ENCODE data around the gene PI4K2B. TPM values are rescaled to one million over a fixed set of nuclear protein-coding genes. Genes with fewer than 3 reads are reported as not detected.

Gene PI4K2B
- total and polyA plus RNA-seq, 2 of the 13 experiments (the other 11 are each of a cell fraction or from before 2014, with no cell fraction given), result 6.9 to 25.8 TPM

DNA sequence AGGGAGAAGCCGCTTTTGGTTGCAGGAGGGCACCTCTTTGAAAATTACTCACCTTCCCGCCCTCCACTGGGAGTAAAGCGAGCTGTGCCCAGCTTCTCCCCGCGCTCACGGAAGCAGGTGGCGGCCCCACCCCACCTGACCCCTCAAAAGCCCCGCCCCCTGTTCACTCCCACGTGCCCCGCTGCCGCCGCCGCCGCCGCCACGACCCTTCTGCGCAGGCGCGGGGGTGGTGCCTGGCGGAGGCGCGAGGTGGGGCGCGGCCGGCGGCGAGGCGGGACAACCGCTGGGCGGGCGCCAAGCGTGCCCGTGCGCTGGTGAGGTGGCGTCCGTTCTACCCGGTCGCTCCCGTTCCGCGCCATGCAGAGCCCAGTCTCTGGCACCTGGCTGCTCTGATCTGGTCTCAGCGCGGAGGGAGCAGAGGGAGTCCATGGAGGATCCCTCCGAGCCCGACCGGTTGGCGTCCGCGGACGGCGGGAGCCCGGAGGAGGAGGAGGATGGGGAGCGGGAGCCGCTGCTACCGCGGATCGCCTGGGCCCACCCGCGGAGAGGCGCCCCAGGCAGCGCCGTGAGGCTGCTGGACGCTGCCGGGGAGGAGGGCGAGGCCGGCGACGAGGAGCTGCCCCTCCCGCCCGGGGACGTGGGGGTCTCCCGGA lies at the start of gene PI4K2B (continued):
- TF ChIP-seq, protein P1, sequence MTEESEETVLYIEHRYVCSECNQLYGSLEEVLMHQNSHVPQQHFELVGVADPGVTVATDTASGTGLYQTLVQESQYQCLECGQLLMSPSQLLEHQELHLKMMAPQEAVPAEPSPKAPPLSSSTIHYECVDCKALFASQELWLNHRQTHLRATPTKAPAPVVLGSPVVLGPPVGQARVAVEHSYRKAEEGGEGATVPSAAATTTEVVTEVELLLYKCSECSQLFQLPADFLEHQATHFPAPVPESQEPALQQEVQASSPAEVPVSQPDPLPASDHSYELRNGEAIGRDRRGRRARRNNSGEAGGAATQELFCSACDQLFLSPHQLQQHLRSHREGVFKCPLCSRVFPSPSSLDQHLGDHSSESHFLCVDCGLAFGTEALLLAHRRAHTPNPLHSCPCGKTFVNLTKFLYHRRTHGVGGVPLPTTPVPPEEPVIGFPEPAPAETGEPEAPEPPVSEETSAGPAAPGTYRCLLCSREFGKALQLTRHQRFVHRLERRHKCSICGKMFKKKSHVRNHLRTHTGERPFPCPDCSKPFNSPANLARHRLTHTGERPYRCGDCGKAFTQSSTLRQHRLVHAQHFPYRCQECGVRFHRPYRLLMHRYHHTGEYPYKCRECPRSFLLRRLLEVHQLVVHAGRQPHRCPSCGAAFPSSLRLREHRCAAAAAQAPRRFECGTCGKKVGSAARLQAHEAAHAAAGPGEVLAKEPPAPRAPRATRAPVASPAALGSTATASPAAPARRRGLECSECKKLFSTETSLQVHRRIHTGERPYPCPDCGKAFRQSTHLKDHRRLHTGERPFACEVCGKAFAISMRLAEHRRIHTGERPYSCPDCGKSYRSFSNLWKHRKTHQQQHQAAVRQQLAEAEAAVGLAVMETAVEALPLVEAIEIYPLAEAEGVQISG (CRISPR knock-in tag; IDR thresholded peaks at IDR 0.05), result peak; percentile 71
- 0 out of 2 replicates have a peak, but pooled peaks have one; percentile 26 for TF ChIP-seq ZNF441 (CRISPR knock-in tag; IDR thresholded peaks at IDR 0.05; ENCODE audit: borderline replicate concordance)
- TF ChIP-seq ZNF10 (CRISPR knock-in tag; IDR thresholded peaks at IDR 0.05; ENCODE audit: borderline replicate concordance, low read depth), result no peak
- TF ChIP-seq, protein P2, sequence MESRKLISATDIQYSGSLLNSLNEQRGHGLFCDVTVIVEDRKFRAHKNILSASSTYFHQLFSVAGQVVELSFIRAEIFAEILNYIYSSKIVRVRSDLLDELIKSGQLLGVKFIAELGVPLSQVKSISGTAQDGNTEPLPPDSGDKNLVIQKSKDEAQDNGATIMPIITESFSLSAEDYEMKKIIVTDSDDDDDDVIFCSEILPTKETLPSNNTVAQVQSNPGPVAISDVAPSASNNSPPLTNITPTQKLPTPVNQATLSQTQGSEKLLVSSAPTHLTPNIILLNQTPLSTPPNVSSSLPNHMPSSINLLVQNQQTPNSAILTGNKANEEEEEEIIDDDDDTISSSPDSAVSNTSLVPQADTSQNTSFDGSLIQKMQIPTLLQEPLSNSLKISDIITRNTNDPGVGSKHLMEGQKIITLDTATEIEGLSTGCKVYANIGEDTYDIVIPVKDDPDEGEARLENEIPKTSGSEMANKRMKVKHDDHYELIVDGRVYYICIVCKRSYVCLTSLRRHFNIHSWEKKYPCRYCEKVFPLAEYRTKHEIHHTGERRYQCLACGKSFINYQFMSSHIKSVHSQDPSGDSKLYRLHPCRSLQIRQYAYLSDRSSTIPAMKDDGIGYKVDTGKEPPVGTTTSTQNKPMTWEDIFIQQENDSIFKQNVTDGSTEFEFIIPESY (CRISPR knock-in tag; IDR thresholded peaks at IDR 0.05), result no peak
- TF ChIP-seq KDM2A (CRISPR knock-in tag; IDR thresholded peaks at IDR 0.05; ENCODE audit: borderline replicate concordance, low read depth), result peak; percentile 85
- TF ChIP-seq ZSCAN9 (CRISPR knock-in tag; IDR thresholded peaks at IDR 0.05; ENCODE audit: borderline replicate concordance), result no peak
- peak; percentile 38 for TF ChIP-seq KLF12 (CRISPR knock-in tag; IDR thresholded peaks at IDR 0.05; ENCODE audit: borderline replicate concordance)
- peak; percentile 71 for TF ChIP-seq SAP130 (CRISPR knock-in tag; IDR thresholded peaks at IDR 0.05; ENCODE audit: low read depth)
- TF ChIP-seq ZZZ3 (CRISPR knock-in tag; IDR thresholded peaks at IDR 0.05; ENCODE audit: borderline replicate concordance), result no peak
- TF ChIP-seq, protein P3, sequence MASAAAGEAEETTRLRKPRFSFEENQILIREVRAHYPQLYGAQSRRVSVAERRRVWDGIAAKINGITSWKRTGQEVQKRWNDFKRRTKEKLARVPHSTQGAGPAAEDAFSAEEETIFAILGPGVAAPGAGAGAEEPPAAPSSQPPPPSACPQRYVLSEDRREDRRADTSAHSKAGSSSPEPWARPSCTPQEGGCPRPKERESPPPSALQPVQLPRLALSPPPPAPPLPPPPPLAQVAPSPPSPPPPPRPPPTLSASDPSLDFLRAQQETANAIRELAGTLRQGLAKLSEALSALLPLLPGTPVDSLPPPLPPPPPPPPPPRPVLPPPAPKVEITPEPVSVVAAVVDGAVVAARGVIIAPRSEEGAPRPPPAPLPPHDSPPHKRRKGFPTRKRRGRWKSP (CRISPR knock-in tag; IDR thresholded peaks at IDR 0.05), result no peak
- no peak for TF ChIP-seq KLF6 (CRISPR knock-in tag; IDR thresholded peaks at IDR 0.05)
- TF ChIP-seq MAZ (IDR thresholded peaks at IDR 0.05; ENCODE audit: borderline replicate concordance, low read depth, low read length), result no peak
- TF ChIP-seq MAZ (CRISPR knock-in tag; IDR thresholded peaks at IDR 0.05; ENCODE audit: low read depth), result peak; percentile 85
- TF ChIP-seq RBM39 (IDR thresholded peaks at IDR 0.05; ENCODE audit: low read depth, low read length, poor library complexity, severe bottlenecking), result peak; percentile 17
- TF ChIP-seq SNRNP70 (IDR thresholded peaks at IDR 0.05; ENCODE audit: low read depth, low read length), result no peak
- peak; percentile 71; the same call in 1 of the 2 replicates for TF ChIP-seq ZNF546 (CRISPR knock-in tag; conservative IDR thresholded peaks at IDR 0.05)
- TF ChIP-seq, protein P4, sequence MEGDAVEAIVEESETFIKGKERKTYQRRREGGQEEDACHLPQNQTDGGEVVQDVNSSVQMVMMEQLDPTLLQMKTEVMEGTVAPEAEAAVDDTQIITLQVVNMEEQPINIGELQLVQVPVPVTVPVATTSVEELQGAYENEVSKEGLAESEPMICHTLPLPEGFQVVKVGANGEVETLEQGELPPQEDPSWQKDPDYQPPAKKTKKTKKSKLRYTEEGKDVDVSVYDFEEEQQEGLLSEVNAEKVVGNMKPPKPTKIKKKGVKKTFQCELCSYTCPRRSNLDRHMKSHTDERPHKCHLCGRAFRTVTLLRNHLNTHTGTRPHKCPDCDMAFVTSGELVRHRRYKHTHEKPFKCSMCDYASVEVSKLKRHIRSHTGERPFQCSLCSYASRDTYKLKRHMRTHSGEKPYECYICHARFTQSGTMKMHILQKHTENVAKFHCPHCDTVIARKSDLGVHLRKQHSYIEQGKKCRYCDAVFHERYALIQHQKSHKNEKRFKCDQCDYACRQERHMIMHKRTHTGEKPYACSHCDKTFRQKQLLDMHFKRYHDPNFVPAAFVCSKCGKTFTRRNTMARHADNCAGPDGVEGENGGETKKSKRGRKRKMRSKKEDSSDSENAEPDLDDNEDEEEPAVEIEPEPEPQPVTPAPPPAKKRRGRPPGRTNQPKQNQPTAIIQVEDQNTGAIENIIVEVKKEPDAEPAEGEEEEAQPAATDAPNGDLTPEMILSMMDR (CRISPR knock-in tag; IDR thresholded peaks at IDR 0.05), result 0 out of 2 replicates have a peak, but pooled peaks have one; percentile 3
- TF ChIP-seq, protein P5, sequence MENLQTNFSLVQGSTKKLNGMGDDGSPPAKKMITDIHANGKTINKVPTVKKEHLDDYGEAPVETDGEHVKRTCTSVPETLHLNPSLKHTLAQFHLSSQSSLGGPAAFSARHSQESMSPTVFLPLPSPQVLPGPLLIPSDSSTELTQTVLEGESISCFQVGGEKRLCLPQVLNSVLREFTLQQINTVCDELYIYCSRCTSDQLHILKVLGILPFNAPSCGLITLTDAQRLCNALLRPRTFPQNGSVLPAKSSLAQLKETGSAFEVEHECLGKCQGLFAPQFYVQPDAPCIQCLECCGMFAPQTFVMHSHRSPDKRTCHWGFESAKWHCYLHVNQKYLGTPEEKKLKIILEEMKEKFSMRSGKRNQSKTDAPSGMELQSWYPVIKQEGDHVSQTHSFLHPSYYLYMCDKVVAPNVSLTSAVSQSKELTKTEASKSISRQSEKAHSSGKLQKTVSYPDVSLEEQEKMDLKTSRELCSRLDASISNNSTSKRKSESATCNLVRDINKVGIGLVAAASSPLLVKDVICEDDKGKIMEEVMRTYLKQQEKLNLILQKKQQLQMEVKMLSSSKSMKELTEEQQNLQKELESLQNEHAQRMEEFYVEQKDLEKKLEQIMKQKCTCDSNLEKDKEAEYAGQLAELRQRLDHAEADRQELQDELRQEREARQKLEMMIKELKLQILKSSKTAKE (CRISPR knock-in tag; IDR thresholded peaks at IDR 0.05; ENCODE audit: borderline replicate concordance), result no peak
- no peak for TF ChIP-seq TCF7L2 (IDR thresholded peaks at IDR 0.05; ENCODE audit: low read depth, low read length)

Measured in HepG2 (cell line).